Fibroblast of pulmonary artery (primary cell): ENCODE measurements around the gene CAMSAP1.

Source experiments
- DNase-seq: peaks from one replicate; pipeline ENCODE4 v3.0.0-alpha.2; 2010; ENCODE audit warnings: low read depth
- H3K4me3 ChIP-seq: replicated peaks from 2 replicates; pipeline ENCODE4 v1.5.1; 2011; ENCODE audit warnings: low read depth, mild to moderate bottlenecking, control low read depth, low read length, moderate library complexity
- TF ChIP-seq, protein P1 (sequence below): IDR thresholded peaks from 2 replicates; pipeline ENCODE4 v1.5.1; 2011; ENCODE audit warnings: mild to moderate bottlenecking, control low read depth, low read length, inconsistent platforms; ENCODE audit errors: missing control alignments

The CAMSAP1 gene

GRCh38 chr9:135819905-135820304, 87.4 kb downstream of the CAMSAP1 start:
- H3K4me3 ChIP-seq, result no peak overlapping the region
- DNase-seq, result no peak
- TF ChIP-seq, protein P1, sequence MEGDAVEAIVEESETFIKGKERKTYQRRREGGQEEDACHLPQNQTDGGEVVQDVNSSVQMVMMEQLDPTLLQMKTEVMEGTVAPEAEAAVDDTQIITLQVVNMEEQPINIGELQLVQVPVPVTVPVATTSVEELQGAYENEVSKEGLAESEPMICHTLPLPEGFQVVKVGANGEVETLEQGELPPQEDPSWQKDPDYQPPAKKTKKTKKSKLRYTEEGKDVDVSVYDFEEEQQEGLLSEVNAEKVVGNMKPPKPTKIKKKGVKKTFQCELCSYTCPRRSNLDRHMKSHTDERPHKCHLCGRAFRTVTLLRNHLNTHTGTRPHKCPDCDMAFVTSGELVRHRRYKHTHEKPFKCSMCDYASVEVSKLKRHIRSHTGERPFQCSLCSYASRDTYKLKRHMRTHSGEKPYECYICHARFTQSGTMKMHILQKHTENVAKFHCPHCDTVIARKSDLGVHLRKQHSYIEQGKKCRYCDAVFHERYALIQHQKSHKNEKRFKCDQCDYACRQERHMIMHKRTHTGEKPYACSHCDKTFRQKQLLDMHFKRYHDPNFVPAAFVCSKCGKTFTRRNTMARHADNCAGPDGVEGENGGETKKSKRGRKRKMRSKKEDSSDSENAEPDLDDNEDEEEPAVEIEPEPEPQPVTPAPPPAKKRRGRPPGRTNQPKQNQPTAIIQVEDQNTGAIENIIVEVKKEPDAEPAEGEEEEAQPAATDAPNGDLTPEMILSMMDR, result no peak

DNA sequence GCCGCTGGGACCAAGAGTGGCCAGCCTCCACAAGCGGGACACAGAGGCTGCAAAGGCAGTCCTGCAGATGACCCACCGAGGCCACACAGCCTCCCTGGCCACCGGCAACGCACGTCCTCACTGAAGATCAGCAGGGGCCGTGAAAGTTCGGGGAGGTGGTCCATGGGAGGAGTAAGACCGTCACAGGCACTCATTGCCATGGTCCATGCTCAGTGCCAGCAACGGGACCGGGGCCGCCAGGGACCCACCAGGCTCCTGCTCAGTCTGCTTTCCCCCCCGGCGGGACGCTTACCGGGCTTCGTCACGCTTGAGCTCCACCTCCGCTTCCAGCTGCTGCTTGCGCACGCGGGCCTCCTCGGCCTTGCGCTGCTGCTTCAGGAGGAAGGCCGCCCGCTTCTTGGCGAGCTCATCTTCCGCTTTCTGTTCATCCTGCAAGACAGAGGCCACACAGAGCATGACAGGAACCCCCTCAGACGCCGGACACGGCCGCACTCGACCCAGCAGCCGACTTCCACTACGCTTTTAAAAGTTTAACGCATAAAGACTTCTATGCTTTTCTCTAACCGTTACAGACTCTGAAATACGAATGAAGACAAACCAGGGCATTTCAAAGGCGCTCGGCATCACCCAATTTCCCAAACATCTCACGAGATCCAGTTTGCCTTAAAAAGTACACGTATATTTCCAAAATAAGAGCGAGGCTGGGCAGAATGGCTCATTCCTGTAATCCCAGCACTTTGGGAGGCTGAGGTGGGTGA, 88.4 kb downstream of the CAMSAP1 start:
- no peak for DNase-seq
- TF ChIP-seq, protein P1, result no peak
- H3K4me3 ChIP-seq, result no peak overlapping the region

DNA sequence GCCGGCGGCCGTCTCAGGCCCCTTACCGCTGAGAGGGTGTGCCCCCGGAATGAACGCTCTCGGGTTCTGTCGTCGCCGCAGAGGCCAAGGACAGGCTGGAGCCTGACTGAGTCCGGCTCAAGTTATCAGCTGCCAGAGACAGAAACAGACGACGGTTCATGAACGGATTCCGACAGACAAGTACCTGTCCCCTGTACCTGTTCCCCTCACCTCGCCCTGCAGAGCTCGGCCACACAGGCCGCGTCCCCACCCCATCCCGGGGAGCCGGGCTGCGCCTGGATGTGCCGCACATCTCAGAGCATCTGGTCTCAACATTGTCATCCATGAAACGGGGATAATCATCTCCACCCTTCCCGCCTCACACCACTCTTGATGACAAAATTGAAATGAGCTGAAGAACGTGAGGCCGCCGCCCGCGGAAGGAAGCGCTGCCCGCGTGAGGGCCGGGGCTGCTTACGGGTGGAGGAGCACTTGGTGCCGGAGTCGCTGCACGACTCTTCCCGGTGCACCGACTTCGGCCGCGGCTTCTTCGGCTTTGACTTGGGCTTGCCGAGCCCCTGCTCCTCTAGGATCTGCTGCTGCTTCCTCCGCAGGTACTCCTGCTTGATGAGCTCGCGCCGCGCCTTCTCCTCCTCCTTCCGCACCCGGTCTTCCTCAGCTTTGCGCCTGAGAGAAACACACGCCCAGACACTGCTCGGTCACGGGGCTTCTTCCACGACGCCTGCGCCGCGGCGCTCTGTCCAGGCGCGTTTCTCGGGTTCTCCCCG, 89.2 kb downstream of the CAMSAP1 start:
- DNase-seq, result no peak
- TF ChIP-seq, protein P1, result no peak

GRCh38 chr9:135816651-135816970, 90.7 kb downstream of the CAMSAP1 start:
- TF ChIP-seq, protein P1, result no peak
- no peak for DNase-seq

More for the DNA sequence above, 89.2 kb downstream of the CAMSAP1 start:
- no peak overlapping the region for H3K4me3 ChIP-seq

DNA sequence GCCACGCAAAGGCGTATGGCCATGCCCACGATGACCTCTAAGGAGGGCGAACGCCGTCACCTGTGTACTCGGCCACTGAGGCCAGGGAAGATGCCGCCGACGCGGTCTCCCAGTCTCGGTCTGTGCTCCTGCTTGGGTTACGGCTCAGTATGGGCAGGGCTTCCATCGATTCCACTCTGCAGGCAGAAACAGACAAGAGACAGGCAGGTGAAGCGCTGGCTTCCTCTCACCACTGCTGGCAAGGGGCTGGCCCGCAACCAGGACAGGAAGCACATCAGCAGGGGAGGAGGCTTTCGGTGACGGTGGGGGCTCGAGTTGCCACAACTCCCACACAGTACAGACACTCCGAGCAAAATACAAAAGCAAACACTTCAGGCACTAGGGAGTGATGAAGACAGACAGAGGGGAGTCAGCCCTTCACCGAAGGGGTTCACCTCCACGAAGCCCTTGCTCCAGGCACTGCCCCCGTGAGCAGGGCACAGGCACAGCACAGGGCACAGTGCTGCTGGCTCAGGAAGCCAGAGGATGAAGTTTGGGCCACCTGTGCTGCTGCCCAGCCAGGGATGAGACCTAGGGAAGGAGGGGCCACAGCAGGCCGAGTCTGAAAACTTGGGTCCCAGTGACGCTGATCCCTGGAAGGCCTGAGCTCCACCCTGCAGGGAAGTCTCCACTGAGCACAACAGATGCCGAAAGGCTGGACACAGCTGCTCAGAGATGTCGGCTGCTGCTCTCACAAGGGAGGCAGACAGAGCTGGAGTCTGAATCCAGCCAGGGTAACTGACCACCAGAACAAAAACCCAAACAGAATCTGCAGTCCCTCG, 91.3 kb downstream of the CAMSAP1 start:
- H3K4me3 ChIP-seq, result no peak overlapping the region
- TF ChIP-seq, protein P1, result no peak
- DNase-seq, result no peak

More at GRCh38 chr9:135816651-135816970, 90.7 kb downstream of the CAMSAP1 start:
- no peak overlapping the region for H3K4me3 ChIP-seq

DNA sequence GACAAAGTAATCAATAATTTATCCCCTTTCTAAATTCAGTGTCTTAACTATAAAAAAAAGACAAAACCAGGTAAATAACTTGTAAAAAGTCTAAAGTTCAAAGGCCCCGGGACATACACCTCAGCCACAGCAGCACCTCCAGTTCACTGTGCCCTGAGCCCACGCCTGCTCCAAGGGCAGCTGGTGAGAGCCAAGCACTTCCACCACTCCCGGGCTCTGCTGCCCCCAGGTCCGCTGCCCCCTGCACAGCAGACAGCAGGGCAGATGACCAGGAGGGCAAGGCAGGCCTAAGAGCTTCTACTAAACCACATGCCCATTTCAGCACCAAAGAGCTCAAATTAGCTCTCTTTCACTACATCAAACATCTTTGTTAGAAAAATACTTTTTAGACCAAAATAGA, 91.9 kb downstream of the CAMSAP1 start:
- DNase-seq, result no peak
- TF ChIP-seq, protein P1, result no peak

More for the DNA sequence above, 91.9 kb downstream of the CAMSAP1 start:
- H3K4me3 ChIP-seq, result no peak overlapping the region
